HFFc6 (cell line): ENCODE measurements around the gene NUB1. TPM values are rescaled to one million over a fixed set of nuclear protein-coding genes. Genes with fewer than 3 reads are reported as not detected.

Source experiments
- DNase-seq: peaks from one replicate; pipeline ENCODE4 v3.0.0-alpha.2; 2018
- H3K27ac Mint-ChIP-seq: 2 replicates; pipeline ENCODE4 v1.8.0; 2020; ENCODE audit warnings: mild to moderate bottlenecking, mixed read lengths
- H3K27me3 Mint-ChIP-seq: 2 replicates; pipeline ENCODE4 v1.8.0; 2021; ENCODE audit warnings: mild to moderate bottlenecking, moderate library complexity, mixed read lengths; ENCODE audit not compliant: insufficient read depth
- H3K36me3 Mint-ChIP-seq: 2 replicates; pipeline ENCODE4 v1.8.0; 2021; ENCODE audit warnings: low read depth, mixed read lengths
- H3K4me1 Mint-ChIP-seq: 2 replicates; pipeline ENCODE4 v1.8.0; 2020; ENCODE audit warnings: low read depth, mixed read lengths
- H3K4me3 Mint-ChIP-seq: 2 replicates; pipeline ENCODE4 v1.8.0; 2020; ENCODE audit warnings: mild to moderate bottlenecking, moderate library complexity, mixed read lengths
- H3K9me3 Mint-ChIP-seq: 2 replicates; pipeline ENCODE4 v1.8.0; 2020; ENCODE audit warnings: mild to moderate bottlenecking, mixed read lengths
- total RNA-seq, 6 experiments: library from RNA; stranded (reverse); fragmentation: NEBNext Ultra II Directional; extraction: Animal tissue kit (Norgen Biotek cat#: 25700); gene quantifications; 2 replicates in 1 of 6; 3 replicates in 5 of 6; pipeline ENCODE4 v1.2.3, GENCODE V29; 2021
- TF ChIP-seq, protein P1 (sequence below): fragments of 200-600 bp; sonication (generic); IDR thresholded peaks from 2 replicates; pipeline ENCODE4 v1.5.0; 2021; ENCODE audit warnings: antibody characterized with exemption, mild to moderate bottlenecking

NUB1 gene
- total RNA-seq, 6 experiments from 2014 or later = 30.6 to 37.8 (median 34.8) TPM

DNA sequence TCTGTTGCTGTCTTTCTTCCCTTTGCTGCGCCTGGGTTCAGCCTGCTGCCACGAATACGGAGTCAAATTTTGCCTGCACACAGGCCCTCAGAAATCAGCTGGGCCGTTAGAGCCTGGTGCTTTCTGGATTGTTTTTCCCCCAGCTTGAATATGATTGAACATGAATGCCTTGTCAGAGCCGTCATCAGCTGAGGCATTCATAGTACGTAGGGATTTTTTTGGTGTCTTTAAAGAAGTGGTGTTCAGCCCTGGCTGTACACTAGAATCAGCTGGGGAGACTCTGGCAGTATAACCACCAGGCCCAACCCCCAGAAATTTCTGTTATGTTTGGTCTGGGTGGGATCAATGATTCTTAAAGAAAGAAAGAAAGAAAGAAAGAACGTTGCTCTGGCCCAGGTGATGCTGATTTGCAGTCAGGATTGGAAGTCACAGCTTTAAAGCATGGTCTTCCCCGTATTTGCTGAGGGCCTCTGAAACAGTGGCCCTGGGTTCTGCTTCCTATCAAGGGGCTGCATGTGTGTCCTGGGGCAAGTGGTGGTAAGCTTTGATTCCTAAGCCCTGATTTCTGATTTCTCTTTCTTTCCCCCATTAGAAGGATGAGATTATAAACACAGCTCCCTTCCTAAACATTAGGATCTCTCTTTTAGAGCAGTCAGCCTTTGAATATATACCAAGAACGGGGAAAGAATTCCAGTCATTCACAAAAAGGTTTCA lies 24.7 kb downstream of the NUB1 start:
- Mint-ChIP-seq H3K4me3 (peak overlapping the region; percentile 43; the same call in 1 of the 2 replicates), H3K4me1 (peaks cover 35% of the 10 kb centered on the region), H3K27ac (peak overlapping the region; percentile 64), H3K27me3 (no peaks in the 10 kb centered on the region), H3K9me3 (no peaks in the 10 kb centered on the region), H3K36me3 (peaks cover 15% of the 10 kb centered on the region; the same call in 1 of the 2 replicates)
- DNase-seq = no peak
- TF ChIP-seq, protein P1, sequence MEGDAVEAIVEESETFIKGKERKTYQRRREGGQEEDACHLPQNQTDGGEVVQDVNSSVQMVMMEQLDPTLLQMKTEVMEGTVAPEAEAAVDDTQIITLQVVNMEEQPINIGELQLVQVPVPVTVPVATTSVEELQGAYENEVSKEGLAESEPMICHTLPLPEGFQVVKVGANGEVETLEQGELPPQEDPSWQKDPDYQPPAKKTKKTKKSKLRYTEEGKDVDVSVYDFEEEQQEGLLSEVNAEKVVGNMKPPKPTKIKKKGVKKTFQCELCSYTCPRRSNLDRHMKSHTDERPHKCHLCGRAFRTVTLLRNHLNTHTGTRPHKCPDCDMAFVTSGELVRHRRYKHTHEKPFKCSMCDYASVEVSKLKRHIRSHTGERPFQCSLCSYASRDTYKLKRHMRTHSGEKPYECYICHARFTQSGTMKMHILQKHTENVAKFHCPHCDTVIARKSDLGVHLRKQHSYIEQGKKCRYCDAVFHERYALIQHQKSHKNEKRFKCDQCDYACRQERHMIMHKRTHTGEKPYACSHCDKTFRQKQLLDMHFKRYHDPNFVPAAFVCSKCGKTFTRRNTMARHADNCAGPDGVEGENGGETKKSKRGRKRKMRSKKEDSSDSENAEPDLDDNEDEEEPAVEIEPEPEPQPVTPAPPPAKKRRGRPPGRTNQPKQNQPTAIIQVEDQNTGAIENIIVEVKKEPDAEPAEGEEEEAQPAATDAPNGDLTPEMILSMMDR = no peak

DNA sequence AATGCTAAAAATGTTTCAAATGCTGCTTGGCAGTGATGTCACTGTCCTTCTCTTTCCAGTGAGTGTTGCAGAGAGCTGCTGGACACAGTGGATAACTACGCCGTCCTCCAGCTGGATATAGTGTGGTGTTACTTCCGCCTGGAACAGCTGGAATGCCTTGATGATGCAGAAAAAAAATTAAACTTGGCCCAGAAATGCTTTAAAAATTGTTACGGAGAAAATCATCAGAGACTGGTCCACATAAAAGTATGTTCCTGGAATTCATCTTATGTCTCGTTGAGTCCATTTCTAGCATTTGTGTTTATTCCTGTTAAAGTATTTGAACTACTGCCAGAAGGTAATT lies 25.2 kb downstream of the NUB1 start:
- no peaks in the 10 kb centered on the region for H3K27me3 Mint-ChIP-seq
- peak overlapping the region; percentile 64 for H3K27ac Mint-ChIP-seq
- TF ChIP-seq, protein P1 = no peak
- H3K4me3 Mint-ChIP-seq = peak overlapping the region; percentile 43; the same call in 1 of the 2 replicates
- peak; percentile 70 for DNase-seq
- H3K4me1 Mint-ChIP-seq = peaks cover 35% of the 10 kb centered on the region
- no peaks in the 10 kb centered on the region for H3K9me3 Mint-ChIP-seq
- peaks cover 15% of the 10 kb centered on the region; the same call in 1 of the 2 replicates for H3K36me3 Mint-ChIP-seq

DNA sequence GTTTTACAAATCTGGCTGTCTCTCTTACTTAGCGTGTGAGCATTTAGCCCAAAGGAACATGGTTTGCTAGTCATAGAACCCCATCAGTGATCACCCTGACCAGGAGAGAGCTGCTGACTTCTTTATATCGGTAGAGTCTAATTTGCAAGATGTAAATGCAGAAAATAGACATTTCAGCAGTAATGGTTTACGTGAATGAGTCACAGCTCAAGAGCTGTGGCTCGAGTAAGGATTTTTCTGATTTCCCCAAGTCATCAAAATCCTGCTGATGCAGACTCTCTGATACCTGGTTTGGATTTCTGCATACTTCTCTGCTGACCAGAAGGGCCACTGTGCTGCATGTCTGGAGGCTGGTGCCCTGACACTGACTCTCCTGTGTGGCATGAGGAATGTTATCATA lies 25.7 kb downstream of the NUB1 start:
- H3K36me3 Mint-ChIP-seq = peaks cover 12% of the 10 kb centered on the region; the same call in 1 of the 2 replicates
- TF ChIP-seq, protein P1 = no peak
- peaks cover 35% of the 10 kb centered on the region for H3K4me1 Mint-ChIP-seq
- peak overlapping the region; percentile 64 for H3K27ac Mint-ChIP-seq
- H3K27me3 Mint-ChIP-seq = no peaks in the 10 kb centered on the region
- peak overlapping the region; percentile 20; the same call in 1 of the 2 replicates for H3K4me3 Mint-ChIP-seq
- peak; percentile 40 for DNase-seq
- no peaks in the 10 kb centered on the region for H3K9me3 Mint-ChIP-seq

DNA sequence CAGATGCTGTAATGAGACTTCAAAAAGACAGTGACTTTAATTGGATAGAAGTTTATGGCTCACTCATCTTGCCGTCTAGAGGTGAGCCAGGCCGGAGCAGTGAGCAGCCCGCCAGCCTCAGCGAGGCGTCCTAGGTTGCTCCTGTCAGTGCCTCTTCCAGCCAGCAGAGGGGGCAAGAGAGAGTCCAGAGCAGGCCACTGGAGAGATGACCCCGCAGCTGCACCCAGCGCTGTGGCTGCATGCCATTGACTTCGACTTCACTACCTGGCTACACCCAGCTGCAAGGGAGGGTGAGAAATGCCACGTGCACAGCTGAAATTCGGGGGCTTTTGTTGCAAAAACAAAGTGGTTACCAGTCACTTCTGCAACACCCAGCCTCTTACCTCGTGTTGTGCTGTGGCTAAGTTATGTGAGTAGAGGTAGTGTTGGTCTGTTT lies 26.5 kb downstream of the NUB1 start:
- DNase-seq = peak; percentile 56
- peaks cover 35% of the 10 kb centered on the region for H3K4me1 Mint-ChIP-seq
- TF ChIP-seq, protein P1 = peak; percentile 93
- H3K9me3 Mint-ChIP-seq = no peaks in the 10 kb centered on the region
- H3K4me3 Mint-ChIP-seq = no peak overlapping the region
- H3K36me3 Mint-ChIP-seq = peaks cover 4% of the 10 kb centered on the region; the same call in 1 of the 2 replicates
- H3K27me3 Mint-ChIP-seq = no peaks in the 10 kb centered on the region
- H3K27ac Mint-ChIP-seq = 0 out of 2 replicates have a peak overlapping the region, but pooled peaks have one; percentile 40

DNA sequence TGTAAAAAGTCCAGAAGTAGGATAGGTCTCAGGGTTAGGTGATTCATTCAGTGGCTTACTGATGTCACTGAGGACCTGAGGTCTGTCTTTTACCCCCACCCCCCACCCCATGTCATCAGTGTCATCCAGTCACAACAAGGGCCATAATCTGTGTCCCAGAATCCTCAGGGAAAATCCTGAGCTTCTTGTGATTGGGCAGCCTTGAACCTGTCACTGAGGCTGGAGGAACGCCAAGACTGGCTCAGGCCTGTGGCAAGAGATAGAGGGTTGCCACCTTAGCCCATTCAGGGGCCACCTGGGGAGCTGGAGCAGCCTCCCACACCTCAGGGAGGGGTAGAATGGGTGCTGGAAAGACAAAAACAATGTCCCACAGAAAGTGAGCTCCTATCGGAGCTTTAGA lies 29.7 kb downstream of the NUB1 start:
- TF ChIP-seq, protein P1 = no peak
- H3K36me3 Mint-ChIP-seq = no peaks in the 10 kb centered on the region; the same call in 1 of the 2 replicates
- DNase-seq = no peak
- no peak overlapping the region for H3K27ac Mint-ChIP-seq
- peaks cover 22% of the 10 kb centered on the region for H3K4me1 Mint-ChIP-seq
- H3K4me3 Mint-ChIP-seq = no peak overlapping the region
- H3K27me3 Mint-ChIP-seq = peaks cover 2% of the 10 kb centered on the region; the same call in 1 of the 2 replicates
- H3K9me3 Mint-ChIP-seq = no peaks in the 10 kb centered on the region
